HEK293 (cell line): ENCODE results near the gene SMAD2.

ENCODE experiments used
- CTCF ChIA-PET: fragments of 350-600 bp; formaldehyde crosslinking; extraction: SDS; loops from one replicate; lab custom pipeline; 2021; ENCODE audit warnings: antibody characterized with exemption; lab: Yijun Ruan, JAX
- POLR2A ChIA-PET: fragments of 300-600 bp; formaldehyde crosslinking; extraction: SDS; loops from one replicate; lab custom pipeline; 2020; ENCODE audit warnings: antibody characterized with exemption, inconsistent platforms; lab: Yijun Ruan, JAX
- H3K27ac ChIP-seq: fragments of 200-500 bp; sonication (Bioruptor generic); 2 replicates; pipeline ENCODE4 v1.5.1; 2014; ENCODE audit warnings: low read depth, low read length, control low read depth, inconsistent platforms; ENCODE audit errors: extremely low read depth
- H3K36me3 ChIP-seq, 2 experiments: fragments of 200-500 bp in 1 of 2; sonication (Bioruptor generic) in 1 of 2; 1 replicate in 1 of 2; 2 replicates in 1 of 2; pipeline ENCODE4 v1.5.1; 2014 to 2017; ENCODE audit warnings: inconsistent platforms in 2 of 2, low read length in 2 of 2; ENCODE audit not compliant: control insufficient read depth in 2 of 2, insufficient read depth in 1 of 2
- H3K4me1 ChIP-seq: fragments of 200-500 bp; sonication (Bioruptor generic); 2 replicates; pipeline ENCODE4 v1.5.1; 2014; ENCODE audit warnings: mild to moderate bottlenecking, low read length, inconsistent platforms; ENCODE audit not compliant: control insufficient read depth, insufficient read depth
- H3K4me3 ChIP-seq: 2 replicates; pipeline ENCODE4 v1.5.1; 2011; ENCODE audit warnings: low read depth, mild to moderate bottlenecking, control low read depth, low read length, moderate library complexity
- H3K9me3 ChIP-seq: fragments of 200-500 bp; sonication (Bioruptor generic); 2 replicates; pipeline ENCODE4 v1.5.1; 2014; ENCODE audit warnings: low read depth, low read length, inconsistent platforms; ENCODE audit not compliant: control insufficient read depth, insufficient read depth
- KLF7 ChIP-seq: fragments of 450-650 bp; formaldehyde crosslinking; IDR thresholded peaks from 2 replicates; pipeline ENCODE4 v1.5.1; 2016; ENCODE audit warnings: missing biosample characterization, missing genetic modification characterization, borderline replicate concordance
- REPIN1 ChIP-seq: fragments of 450-650 bp; formaldehyde crosslinking; IDR thresholded peaks from 2 replicates; pipeline ENCODE4 v1.5.1; 2017; ENCODE audit warnings: missing biosample characterization, missing genetic modification characterization, low read depth
- SP7 ChIP-seq: fragments of 450-650 bp; formaldehyde crosslinking; IDR thresholded peaks from 2 replicates; pipeline ENCODE4 v1.5.1; 2016; ENCODE audit warnings: missing biosample characterization, missing genetic modification characterization
- TSHZ1 ChIP-seq: fragments of 450-650 bp; formaldehyde crosslinking; IDR thresholded peaks from 2 replicates; pipeline ENCODE4 v1.5.1; 2016; ENCODE audit warnings: missing biosample characterization, missing genetic modification characterization, borderline replicate concordance
- ZBTB1 ChIP-seq: fragments of 450-650 bp; formaldehyde crosslinking; IDR thresholded peaks from 2 replicates; pipeline ENCODE4 v1.5.1; 2016; ENCODE audit warnings: missing biosample characterization, missing genetic modification characterization
- ZBTB6 ChIP-seq: fragments of 450-650 bp; formaldehyde crosslinking; IDR thresholded peaks from 2 replicates; pipeline ENCODE4 v1.5.1; 2017; ENCODE audit warnings: missing biosample characterization, missing genetic modification characterization
- ZNF140 ChIP-seq: fragments of 450-650 bp; formaldehyde crosslinking; IDR thresholded peaks from 2 replicates; pipeline ENCODE4 v1.5.1; 2016; ENCODE audit warnings: missing biosample characterization, missing genetic modification characterization
- ZNF19 ChIP-seq: fragments of 450-650 bp; formaldehyde crosslinking; IDR thresholded peaks from 2 replicates; pipeline ENCODE4; 2016; ENCODE audit warnings: missing biosample characterization, missing genetic modification characterization, low read depth
- ZNF214 ChIP-seq: fragments of 450-650 bp; formaldehyde crosslinking; IDR thresholded peaks from 2 replicates; pipeline ENCODE4 v1.5.1; 2017; ENCODE audit warnings: missing biosample characterization, mild to moderate bottlenecking, missing genetic modification characterization, borderline replicate concordance
- ZNF274 ChIP-seq, 2 experiments: fragments of 200-500 bp in 1 of 2; fragments of 450-650 bp in 1 of 2; sonication (Bioruptor generic) in 1 of 2; formaldehyde crosslinking in 1 of 2; IDR thresholded peaks; 2 replicates each; pipeline versions ENCODE4 v1.5.1 to v1.6.1; 2014 to 2016; ENCODE audit warnings: borderline replicate concordance in 1 of 2, inconsistent platforms in 1 of 2, low read length in 1 of 2, missing biosample characterization in 1 of 2, missing genetic modification characterization in 1 of 2
- ZNF311 ChIP-seq: fragments of 450-650 bp; formaldehyde crosslinking; IDR thresholded peaks from 2 replicates; pipeline ENCODE4 v1.5.1; 2017; ENCODE audit warnings: missing biosample characterization, missing genetic modification characterization, borderline replicate concordance
- ZNF37A ChIP-seq: fragments of 450-650 bp; IDR thresholded peaks from 2 replicates; pipeline ENCODE4 v1.5.1; 2018; ENCODE audit warnings: missing biosample characterization, missing genetic modification characterization
- ZNF530 ChIP-seq: fragments of 450-650 bp; formaldehyde crosslinking; IDR thresholded peaks from 2 replicates; pipeline ENCODE4 v1.5.1; 2016; ENCODE audit warnings: low read depth, missing biosample characterization, missing genetic modification characterization
- ZNF558 ChIP-seq: fragments of 450-650 bp; formaldehyde crosslinking; IDR thresholded peaks from 2 replicates; pipeline ENCODE4 v1.5.1; 2016; ENCODE audit warnings: missing biosample characterization, missing genetic modification characterization
- ZNF585B ChIP-seq: fragments of 450-650 bp; formaldehyde crosslinking; IDR thresholded peaks from 2 replicates; pipeline ENCODE4 v1.5.1; 2016; ENCODE audit warnings: missing biosample characterization, missing genetic modification characterization
- ZNF610 ChIP-seq: fragments of 450-650 bp; formaldehyde crosslinking; IDR thresholded peaks from 2 replicates; pipeline ENCODE4 v1.5.1; 2016; ENCODE audit warnings: missing biosample characterization, missing genetic modification characterization, borderline replicate concordance
- ZNF677 ChIP-seq: fragments of 450-650 bp; IDR thresholded peaks from 2 replicates; pipeline ENCODE4 v1.5.0; 2018; ENCODE audit warnings: missing biosample characterization, mild to moderate bottlenecking, missing genetic modification characterization, moderate library complexity
- TF ChIP-seq, protein P1 (sequence below): fragments of 450-650 bp; formaldehyde crosslinking; IDR thresholded peaks from 2 replicates; pipeline ENCODE4 v1.5.0; 2017; ENCODE audit warnings: missing biosample characterization, missing genetic modification characterization, borderline replicate concordance

The SMAD2 gene

GRCh38 chr18:47950511-47950910 lies 20.1 kb upstream of the SMAD2 start:
- TF ChIP-seq ZNF677 (tag by site-specific recombination): peak; percentile 83; the same call in 1 of the 2 replicates
- no peak for TF ChIP-seq ZNF311 (tag by site-specific recombination)
- TF ChIP-seq, all 188 proteins: peak for 1
- Histone ChIP-seq H3K27ac (no peak overlapping the region), H3K36me3 (no peaks in the 10 kb centered on the region), H3K4me1 (no peaks in the 10 kb centered on the region), H3K9me3 (no peaks in the 10 kb centered on the region), H3K4me3 (no peak overlapping the region)
- ChIA-PET CTCF (interaction anchor here (0.6 to 1.9 kb wide), 5 partner anchors 13 to 178 kb away, joined by 3 to 13 read pairs (median 7); no protein-coding TSS in a partner anchor), POLR2A (no interaction called here)

GRCh38 chr18:47949202-47949601 lies 18.7 kb upstream of the SMAD2 start:
- Histone ChIP-seq H3K27ac (no peak overlapping the region), H3K9me3 (no peaks in the 10 kb centered on the region), H3K4me1 (0 out of 2 replicates have a peak, but pooled peaks cover 3% of the 10 kb centered on the region), H3K36me3 (no peaks in the 10 kb centered on the region), H3K4me3 (no peak overlapping the region)
- no peak for TF ChIP-seq TSHZ1 (tag by site-specific recombination)
- no peak for TF ChIP-seq ZBTB6 (tag by site-specific recombination)
- TF ChIP-seq KLF7: no peak
- TF ChIP-seq, protein P1, sequence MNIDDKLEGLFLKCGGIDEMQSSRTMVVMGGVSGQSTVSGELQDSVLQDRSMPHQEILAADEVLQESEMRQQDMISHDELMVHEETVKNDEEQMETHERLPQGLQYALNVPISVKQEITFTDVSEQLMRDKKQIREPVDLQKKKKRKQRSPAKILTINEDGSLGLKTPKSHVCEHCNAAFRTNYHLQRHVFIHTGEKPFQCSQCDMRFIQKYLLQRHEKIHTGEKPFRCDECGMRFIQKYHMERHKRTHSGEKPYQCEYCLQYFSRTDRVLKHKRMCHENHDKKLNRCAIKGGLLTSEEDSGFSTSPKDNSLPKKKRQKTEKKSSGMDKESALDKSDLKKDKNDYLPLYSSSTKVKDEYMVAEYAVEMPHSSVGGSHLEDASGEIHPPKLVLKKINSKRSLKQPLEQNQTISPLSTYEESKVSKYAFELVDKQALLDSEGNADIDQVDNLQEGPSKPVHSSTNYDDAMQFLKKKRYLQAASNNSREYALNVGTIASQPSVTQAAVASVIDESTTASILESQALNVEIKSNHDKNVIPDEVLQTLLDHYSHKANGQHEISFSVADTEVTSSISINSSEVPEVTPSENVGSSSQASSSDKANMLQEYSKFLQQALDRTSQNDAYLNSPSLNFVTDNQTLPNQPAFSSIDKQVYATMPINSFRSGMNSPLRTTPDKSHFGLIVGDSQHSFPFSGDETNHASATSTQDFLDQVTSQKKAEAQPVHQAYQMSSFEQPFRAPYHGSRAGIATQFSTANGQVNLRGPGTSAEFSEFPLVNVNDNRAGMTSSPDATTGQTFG (tag by site-specific recombination): no peak
- TF ChIP-seq ZNF214 (tag by site-specific recombination): no peak
- TF ChIP-seq ZNF19: no peak
- no peak for TF ChIP-seq REPIN1 (tag by site-specific recombination)
- no peak for TF ChIP-seq ZNF37A (tag by site-specific recombination)
- no peak for TF ChIP-seq ZNF140 (tag by site-specific recombination)
- no peak for TF ChIP-seq ZNF610 (tag by site-specific recombination)
- no peak for TF ChIP-seq ZNF585B (tag by site-specific recombination)
- TF ChIP-seq ZNF558 (tag by site-specific recombination): no peak
- no peak for TF ChIP-seq ZNF274 (IDR thresholded peaks at IDR 0.05; ENCODE audit: low read length)
- TF ChIP-seq ZNF274 (tag by site-specific recombination; IDR thresholded peaks at IDR 0.05; ENCODE audit: borderline replicate concordance): no peak
- TF ChIP-seq ZBTB1 (tag by site-specific recombination): no peak
- TF ChIP-seq SP7 (tag by site-specific recombination): no peak
- TF ChIP-seq ZNF530 (tag by site-specific recombination): no peak
- CTCF ChIA-PET: interaction anchor here (0.5 to 1.9 kb wide), 7 partner anchors 17 to 196 kb away, joined by 3 to 13 read pairs (median 4); no protein-coding TSS in a partner anchor
- POLR2A ChIA-PET: no interaction called here
